Body of pancreas (tissue), 4 donors: ENCODE results near the gene MDN1.

Experiments used
- CTCF ChIP-seq, 7 experiments: fragments of 450-650 bp in 4 of 7; fragments of 200-600 bp in 3 of 7; sonication (generic) in 3 of 7; IDR thresholded peaks; one replicate each; pipeline ENCODE4 v1.5.1; 2016 to 2019; ENCODE audit warnings: antibody characterized with exemption in 7 of 7
- POLR2A ChIP-seq, 3 donors: fragments of 450-650 bp; IDR thresholded peaks; one replicate each; pipeline ENCODE4 v1.6.1; 2016; ENCODE audit warnings: antibody characterized with exemption in 3 of 3, mild to moderate bottlenecking in 2 of 3

- TF ChIP-seq POLR2A (IDR thresholded peaks at IDR 0.05), result no peak
- TF ChIP-seq CTCF (IDR thresholded peaks at IDR 0.05), result no peak
Observed at GRCh38 chr6:89781070-89782034, 38.2 kb downstream of the MDN1 start.
